ENCODE results near the gene ZNF491. TPM values are rescaled to one million over a fixed set of nuclear protein-coding genes. Genes with fewer than 3 reads are reported as not detected.
"Not testable (repeated sequence)": the region's sequence is repeated elsewhere in the genome, so short reads cannot be mapped to it uniquely, and the experiment has no call there.

The ZNF491 gene
- total and polyA plus RNA-seq, 9 of the 15 experiments (the other 6 are each of a cell fraction or from before 2014, with no cell fraction given): 0.19 to 0.95 (median 0.39) TPM; not detected in 1

DNA sequence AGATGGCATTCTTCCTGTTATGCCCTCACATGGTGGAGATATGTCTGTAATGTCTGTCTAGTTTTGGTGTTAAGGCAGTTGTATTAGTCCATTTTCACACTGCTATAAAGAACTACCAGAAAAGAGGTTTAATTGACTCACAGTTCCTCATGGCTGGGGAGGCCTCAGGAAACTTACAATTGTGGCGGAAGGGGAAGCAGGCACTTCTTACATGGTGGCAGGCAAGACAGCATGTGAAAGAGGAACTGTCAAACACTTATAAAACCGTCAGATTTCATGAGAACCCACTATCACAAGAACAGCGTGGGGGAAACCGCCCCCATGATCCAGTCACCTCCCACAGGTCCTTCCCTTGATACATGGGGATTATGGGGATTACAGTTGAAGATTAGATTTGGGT lies 28.3 kb upstream of the ZNF491 start (continued):
- TF ChIP-seq TRIM28 (IDR thresholded peaks at IDR 0.05): 0 out of 2 replicates have a peak, but pooled peaks have one; percentile 15
- TF ChIP-seq XRCC3 (IDR thresholded peaks at IDR 0.05): no peak
- TF ChIP-seq MECOM (CRISPR knock-in tag; IDR thresholded peaks at IDR 0.05): no peak

DNA sequence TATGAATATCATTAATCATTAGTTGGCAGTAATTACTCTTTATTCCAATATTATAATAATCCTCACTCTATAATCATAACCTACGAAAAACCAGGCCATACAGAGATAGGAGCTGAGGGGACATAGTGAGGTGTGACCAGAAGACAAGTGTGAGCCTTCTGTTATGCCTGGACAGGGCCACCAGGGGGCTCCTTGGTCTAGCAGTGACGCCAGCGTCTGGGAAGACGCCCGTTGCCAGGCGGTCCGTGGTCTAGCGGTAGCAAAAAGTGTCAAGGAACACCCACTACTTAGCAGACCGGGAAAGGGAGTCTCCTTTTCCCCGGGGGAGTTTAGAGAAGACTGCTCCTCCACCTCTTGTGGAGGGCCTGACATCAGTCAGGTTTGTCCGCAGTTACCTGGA lies 26.8 kb upstream of the ZNF491 start:
- in situ Hi-C loops (cut with MboI); BruUV-seq (replicated peaks); FAIRE-seq; intact Hi-C loops (cut with micrococcal nuclease); H3K4me2 ChIP-seq (ENCODE audit: insufficient read depth, low read length); H3K9ac ChIP-seq (ENCODE audit: insufficient read depth in 1 of 2, low read depth in 2 of 2, low read length in 2 of 2); H3K27ac ChIP-seq (ENCODE audit: extremely low read depth, low read depth, low read length); H3K36me3 ChIP-seq (ENCODE audit: control insufficient read depth, insufficient read depth, low read length); ATAC-seq; H4K20me1 ChIP-seq (replicated peaks; ENCODE audit: control insufficient read depth, insufficient read depth, low read length); H3K27me3 ChIP-seq (ENCODE audit: control insufficient read depth in 2 of 2, insufficient read depth in 2 of 2, low read length in 2 of 2); POLR2A ChIA-PET; H3K4me3 ChIP-seq; H3K9me1 ChIP-seq (ENCODE audit: control insufficient read depth, insufficient read depth, low read length); CTCF ChIA-PET (ENCODE audit: low intra/inter-chr PET ratio); H2AFZ ChIP-seq (ENCODE audit: low read depth, low read length): not testable (repeated sequence)
- peaks cover 34% of the 10 kb centered on the region for H3K79me2 ChIP-seq (ENCODE audit: control insufficient read depth, insufficient read depth, low read length)
- H3K9me3 ChIP-seq (replicated peaks; ENCODE audit: control insufficient read depth, insufficient read depth, low read depth, low read length): peaks cover 16% of the 10 kb centered on the region
- WGBS (ENCODE audit: insufficient coverage, low coverage, missing lambda C conversion rate): 81% methylated on average over 11 of the region's 11 CpGs
- DNase-seq (ENCODE audit: extremely low read depth in 1 of 4, low spot score in 3 of 4): peak in 1 of 4 experiments; percentile 28
- peaks cover 7 to 14% of the 10 kb centered on the region in 2 experiments for H3K4me1 ChIP-seq (replicated peaks in 1 of 2; ENCODE audit: control insufficient read depth in 2 of 2, insufficient read depth in 2 of 2, low read length in 2 of 2)
- TF ChIP-seq, protein P1, sequence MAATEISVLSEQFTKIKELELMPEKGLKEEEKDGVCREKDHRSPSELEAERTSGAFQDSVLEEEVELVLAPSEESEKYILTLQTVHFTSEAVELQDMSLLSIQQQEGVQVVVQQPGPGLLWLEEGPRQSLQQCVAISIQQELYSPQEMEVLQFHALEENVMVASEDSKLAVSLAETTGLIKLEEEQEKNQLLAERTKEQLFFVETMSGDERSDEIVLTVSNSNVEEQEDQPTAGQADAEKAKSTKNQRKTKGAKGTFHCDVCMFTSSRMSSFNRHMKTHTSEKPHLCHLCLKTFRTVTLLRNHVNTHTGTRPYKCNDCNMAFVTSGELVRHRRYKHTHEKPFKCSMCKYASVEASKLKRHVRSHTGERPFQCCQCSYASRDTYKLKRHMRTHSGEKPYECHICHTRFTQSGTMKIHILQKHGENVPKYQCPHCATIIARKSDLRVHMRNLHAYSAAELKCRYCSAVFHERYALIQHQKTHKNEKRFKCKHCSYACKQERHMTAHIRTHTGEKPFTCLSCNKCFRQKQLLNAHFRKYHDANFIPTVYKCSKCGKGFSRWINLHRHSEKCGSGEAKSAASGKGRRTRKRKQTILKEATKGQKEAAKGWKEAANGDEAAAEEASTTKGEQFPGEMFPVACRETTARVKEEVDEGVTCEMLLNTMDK (IDR thresholded peaks at IDR 0.05; ENCODE audit: borderline replicate concordance, insufficient read depth, low read depth, low read length, poor library complexity, severe bottlenecking): peak; percentile 21
- TF ChIP-seq CBX1 (IDR thresholded peaks at IDR 0.05; ENCODE audit: low read depth) (0 out of 2 replicates have a peak, but pooled peaks have one; percentile 20), ZBTB33 (CRISPR knock-in tag; IDR thresholded peaks at IDR 0.05) (peak; percentile 97)
- TF ChIP-seq, protein P2, sequence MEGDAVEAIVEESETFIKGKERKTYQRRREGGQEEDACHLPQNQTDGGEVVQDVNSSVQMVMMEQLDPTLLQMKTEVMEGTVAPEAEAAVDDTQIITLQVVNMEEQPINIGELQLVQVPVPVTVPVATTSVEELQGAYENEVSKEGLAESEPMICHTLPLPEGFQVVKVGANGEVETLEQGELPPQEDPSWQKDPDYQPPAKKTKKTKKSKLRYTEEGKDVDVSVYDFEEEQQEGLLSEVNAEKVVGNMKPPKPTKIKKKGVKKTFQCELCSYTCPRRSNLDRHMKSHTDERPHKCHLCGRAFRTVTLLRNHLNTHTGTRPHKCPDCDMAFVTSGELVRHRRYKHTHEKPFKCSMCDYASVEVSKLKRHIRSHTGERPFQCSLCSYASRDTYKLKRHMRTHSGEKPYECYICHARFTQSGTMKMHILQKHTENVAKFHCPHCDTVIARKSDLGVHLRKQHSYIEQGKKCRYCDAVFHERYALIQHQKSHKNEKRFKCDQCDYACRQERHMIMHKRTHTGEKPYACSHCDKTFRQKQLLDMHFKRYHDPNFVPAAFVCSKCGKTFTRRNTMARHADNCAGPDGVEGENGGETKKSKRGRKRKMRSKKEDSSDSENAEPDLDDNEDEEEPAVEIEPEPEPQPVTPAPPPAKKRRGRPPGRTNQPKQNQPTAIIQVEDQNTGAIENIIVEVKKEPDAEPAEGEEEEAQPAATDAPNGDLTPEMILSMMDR (IDR thresholded peaks at IDR 0.05 in 2 of 3, conservative IDR thresholded peaks at IDR 0.05 in 1 of 3; ENCODE audit: insufficient read depth in 2 of 3, low read depth in 1 of 3, low read length in 3 of 3): peak; percentile 17 to 41 (median 39); a peak in 5 of 6 replicates

- H3K4me3 ChIP-seq; H3K27me3 ChIP-seq (ENCODE audit: control insufficient read depth in 2 of 2, insufficient read depth in 2 of 2, low read length in 2 of 2); H3K4me2 ChIP-seq (ENCODE audit: insufficient read depth, low read length); H3K79me2 ChIP-seq (ENCODE audit: control insufficient read depth, insufficient read depth, low read length); in situ Hi-C loops (cut with MboI); H3K9me1 ChIP-seq (ENCODE audit: control insufficient read depth, insufficient read depth, low read length); H3K9ac ChIP-seq (ENCODE audit: insufficient read depth in 1 of 2, low read depth in 2 of 2, low read length in 2 of 2); FAIRE-seq; intact Hi-C loops (cut with micrococcal nuclease); H3K4me1 ChIP-seq (replicated peaks in 1 of 2; ENCODE audit: control insufficient read depth in 2 of 2, insufficient read depth in 2 of 2, low read length in 2 of 2); POLR2A ChIA-PET; H3K27ac ChIP-seq (ENCODE audit: extremely low read depth, low read depth, low read length); H4K20me1 ChIP-seq (replicated peaks; ENCODE audit: control insufficient read depth, insufficient read depth, low read length); DNase-seq (ENCODE audit: extremely low read depth in 1 of 4, low spot score in 3 of 4); H2AFZ ChIP-seq (ENCODE audit: low read depth, low read length); BruUV-seq (replicated peaks); ATAC-seq: not testable (repeated sequence)
- CTCF ChIA-PET (ENCODE audit: low intra/inter-chr PET ratio): interaction anchor here (0.7 kb wide), 1 partner anchor 211 kb away, joined by 3 read pairs; no protein-coding TSS in a partner anchor
- Histone ChIP-seq H3K9me3 (replicated peaks; ENCODE audit: control insufficient read depth, insufficient read depth, low read depth, low read length) (peaks cover 27% of the 10 kb centered on the region), H3K36me3 (ENCODE audit: control insufficient read depth, insufficient read depth, low read length) (peaks cover 42% of the 10 kb centered on the region)
- WGBS (ENCODE audit: insufficient coverage, low coverage, missing lambda C conversion rate): 90% methylated on average over 6 of the region's 11 CpGs
Measured at GRCh38 chr19:11776669-11777068, 21.7 kb upstream of the ZNF491 start.

All from K562 (cell line).